Nucleus accumbens (tissue), 56 donors: Measurements from ENCODE around the gene PLVAP.

Experiments used
- DNase-seq, 56 donors: peaks; one replicate each; lab custom pipeline; 2025; lab: John Stamatoyannopoulos, UW

The PLVAP gene

GRCh38 chr19:17325133-17325532 is 52.0 kb downstream of the PLVAP start:
- peak in 2 of 56 donors; percentile 11 to 28 for DNase-seq

GRCh38 chr19:17324357-17325114 is 52.6 kb downstream of the PLVAP start:
- no peak for DNase-seq

- DNase-seq, result peak in 1 of 56 donors; percentile 4
These were observed 53.2 kb downstream of the PLVAP start for GRCh38 chr19:17323964-17324332.

GRCh38 chr19:17323300-17323963 is 53.7 kb downstream of the PLVAP start:
- no peak for DNase-seq

GRCh38 chr19:17322854-17323253 is 54.3 kb downstream of the PLVAP start:
- DNase-seq, result peak in 32 of 56 donors; percentile 6 to 69 (median 31)

GRCh38 chr19:17321655-17322489 is 55.3 kb downstream of the PLVAP start:
- no peak for DNase-seq

GRCh38 chr19:17320435-17320834 is 56.7 kb downstream of the PLVAP start:
- no peak for DNase-seq

- DNase-seq, result no peak
These were observed 57.5 kb downstream of the PLVAP start for GRCh38 chr19:17319473-17320238.

GRCh38 chr19:17318966-17319365 is 58.2 kb downstream of the PLVAP start:
- DNase-seq, result no peak

- DNase-seq, result no peak
These were observed 63.0 kb downstream of the PLVAP start for GRCh38 chr19:17314007-17314593.

- no peak for DNase-seq
These were observed 64.7 kb downstream of the PLVAP start for GRCh38 chr19:17312189-17313113.

- no peak for DNase-seq
These were observed 65.5 kb downstream of the PLVAP start for GRCh38 chr19:17311455-17312188.

- DNase-seq, result peak in 4 of 56 donors; percentile 42 to 51 (median 46)
These were observed 67.1 kb downstream of the PLVAP start for GRCh38 chr19:17309965-17310461.

GRCh38 chr19:17309198-17309964 is 67.8 kb downstream of the PLVAP start, which contains the start of gene DDA1:
Gene DDA1, plus strand, starts transcription at chr19:17309563. Its CDS starts 92 bp downstream, at chr19:17309655.
- DNase-seq, result peak; percentile 82 to 100 (median 99)

GRCh38 chr19:17307876-17308377 is 69.2 kb downstream of the PLVAP start:
- no peak for DNase-seq

GRCh38 chr19:17306285-17306714 is 70.8 kb downstream of the PLVAP start:
- DNase-seq, result peak in 2 of 56 donors; percentile 50 to 61
